Activated CD4-positive, alpha-beta T cell treated with anti-CD3 and anti-CD28 coated beads, Interleukin-2, amount 10 ng/mL, durations not matched to agents 7 days and 5 days (primary cell): ENCODE data around the gene EYS. TPM values are rescaled to one million over a fixed set of nuclear protein-coding genes. Genes with fewer than 3 reads are reported as not detected.

Source experiments
- CTCF ChIA-PET: fragments of 350-600 bp; sonication (Branson Sonifier 250); formaldehyde crosslinking; loops from one replicate; lab custom pipeline; 2021; ENCODE audit warnings: antibody characterized with exemption; lab: Charles Lee
- POLR2A ChIA-PET: fragments of 350-600 bp; sonication (Branson Sonifier 250); formaldehyde crosslinking; loops from one replicate; lab custom pipeline; 2021; ENCODE audit warnings: antibody characterized with exemption; lab: Charles Lee
- DNase-seq: peaks from one replicate; pipeline ENCODE4 v3.0.0-alpha.2; 2020
- H3K27ac Mint-ChIP-seq: one replicate; pipeline ENCODE4 v1.8.0; 2021; ENCODE audit warnings: mild to moderate bottlenecking, moderate library complexity, mixed read lengths
- H3K27me3 Mint-ChIP-seq: one replicate; pipeline ENCODE4 v1.8.0; 2021; ENCODE audit warnings: mixed read lengths
- H3K36me3 Mint-ChIP-seq: one replicate; pipeline ENCODE4 v1.8.0; 2021; ENCODE audit warnings: low read depth, mixed read lengths
- H3K4me1 Mint-ChIP-seq: one replicate; pipeline ENCODE4 v1.8.0; 2021; ENCODE audit warnings: mixed read lengths
- H3K4me3 Mint-ChIP-seq: one replicate; pipeline ENCODE4 v1.8.0; 2021; ENCODE audit warnings: mild to moderate bottlenecking, moderate library complexity, mixed read lengths
- H3K9me3 Mint-ChIP-seq: one replicate; pipeline ENCODE4 v1.8.0; 2021; ENCODE audit warnings: mixed read lengths
- total RNA-seq, 2 experiments: library from RNA; stranded (reverse); gene quantifications; one replicate each; pipeline ENCODE4 v1.2.3, GENCODE V29; 2021

EYS gene
- total RNA-seq, 2 experiments from 2014 or later: not detected

- H3K27ac Mint-ChIP-seq: no peak overlapping the region
These were observed 1436.9 kb downstream of the EYS start for GRCh38 chr6:64270083-64270482.

DNA sequence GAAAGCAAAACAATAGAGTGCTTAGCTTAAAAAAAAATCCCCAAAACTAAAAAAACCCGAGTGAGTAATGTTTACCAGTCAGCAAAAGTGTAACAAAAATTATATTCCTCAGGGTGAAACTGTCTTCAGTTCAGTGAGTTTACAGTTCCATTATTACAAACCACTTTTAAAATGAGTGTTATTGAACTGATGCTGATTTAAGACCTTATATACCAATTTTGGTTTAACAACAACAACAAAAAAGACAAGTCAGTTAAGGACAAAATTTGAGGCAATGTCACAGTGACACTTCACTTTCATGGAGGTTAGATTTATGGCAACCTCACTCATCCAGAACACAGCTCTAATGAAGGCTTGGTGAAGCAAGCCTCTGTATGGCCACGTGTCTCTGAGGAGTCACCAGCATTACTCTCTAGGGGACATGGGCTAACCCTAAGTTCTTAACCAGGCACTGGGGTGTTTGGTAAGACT is 1440.6 kb downstream of the EYS start:
- no peaks in the 10 kb centered on the region for H3K27me3 Mint-ChIP-seq
- no peak for DNase-seq
- H3K4me1 Mint-ChIP-seq: peaks cover 2% of the 10 kb centered on the region
- POLR2A ChIA-PET: no interaction called here
- CTCF ChIA-PET: no interaction called here
- no peaks in the 10 kb centered on the region for H3K36me3 Mint-ChIP-seq
- no peak overlapping the region for H3K27ac Mint-ChIP-seq
- H3K9me3 Mint-ChIP-seq: no peaks in the 10 kb centered on the region
- H3K4me3 Mint-ChIP-seq: no peak overlapping the region

More at GRCh38 chr6:64270083-64270482, 1436.9 kb downstream of the EYS start:
- H3K4me1 Mint-ChIP-seq: no peaks in the 10 kb centered on the region
- H3K36me3 Mint-ChIP-seq: no peaks in the 10 kb centered on the region
- H3K4me3 Mint-ChIP-seq: no peak overlapping the region
- H3K9me3 Mint-ChIP-seq: no peaks in the 10 kb centered on the region
- no peak for DNase-seq
- CTCF ChIA-PET: no interaction called here
- H3K27me3 Mint-ChIP-seq: no peaks in the 10 kb centered on the region
- POLR2A ChIA-PET: no interaction called here

DNA sequence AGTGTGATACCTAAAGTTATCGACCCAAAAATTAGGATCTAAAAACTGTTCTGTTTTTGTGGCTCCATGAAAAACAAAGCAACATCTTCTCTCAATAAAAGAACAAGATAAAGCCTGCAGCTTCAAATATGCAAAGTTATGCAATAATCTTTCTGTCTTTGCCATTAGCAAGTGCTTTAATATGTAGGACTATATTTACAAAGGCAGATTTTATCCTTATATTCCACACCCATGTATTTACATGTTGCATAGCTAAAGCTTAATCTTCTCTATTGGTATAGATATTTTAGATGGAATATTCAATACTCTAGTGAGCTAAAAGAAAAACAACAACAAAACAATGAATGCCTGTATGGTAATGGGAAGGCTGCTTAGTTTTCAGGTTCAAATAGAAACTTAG is 1443.2 kb downstream of the EYS start:
- H3K27me3 Mint-ChIP-seq: no peaks in the 10 kb centered on the region
- ChIA-PET CTCF (interaction anchor here (0.6 kb wide), 1 partner anchor 811 kb away, joined by 4 read pairs; no protein-coding TSS in a partner anchor), POLR2A (no interaction called here)
- no peak for DNase-seq
- H3K4me3 Mint-ChIP-seq: no peak overlapping the region
- no peaks in the 10 kb centered on the region for H3K9me3 Mint-ChIP-seq
- H3K36me3 Mint-ChIP-seq: no peaks in the 10 kb centered on the region
- H3K27ac Mint-ChIP-seq: no peak overlapping the region
- H3K4me1 Mint-ChIP-seq: peaks cover 2% of the 10 kb centered on the region

GRCh38 chr6:64259372-64259771 is 1447.7 kb downstream of the EYS start:
- peaks cover 2% of the 10 kb centered on the region for H3K4me1 Mint-ChIP-seq
- H3K4me3 Mint-ChIP-seq: no peak overlapping the region
- ChIA-PET POLR2A (no interaction called here), CTCF (no interaction called here)
- no peaks in the 10 kb centered on the region for H3K27me3 Mint-ChIP-seq
- DNase-seq: no peak
- no peaks in the 10 kb centered on the region for H3K36me3 Mint-ChIP-seq
- no peaks in the 10 kb centered on the region for H3K9me3 Mint-ChIP-seq
- H3K27ac Mint-ChIP-seq: no peak overlapping the region

DNA sequence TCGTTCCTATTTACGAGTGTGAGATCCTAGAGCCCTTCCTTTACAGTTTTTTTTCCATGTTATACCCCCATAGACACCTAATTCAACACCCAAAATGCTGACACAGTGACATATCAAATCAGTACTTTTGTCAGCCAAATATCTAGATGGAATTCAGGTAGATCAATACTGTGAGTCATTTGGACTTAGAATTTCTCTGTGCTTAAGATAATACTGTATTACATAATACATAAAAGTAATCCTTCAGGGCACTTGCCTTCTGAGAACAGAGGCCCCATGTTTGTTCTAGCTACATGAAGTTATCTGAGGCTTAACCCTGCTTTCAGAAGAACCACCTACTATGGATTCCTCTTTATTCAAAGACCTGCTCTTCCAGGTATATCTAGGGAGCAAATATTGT is 1448.3 kb downstream of the EYS start:
- CTCF ChIA-PET: no interaction called here
- H3K4me3 Mint-ChIP-seq: no peak overlapping the region

GRCh38 chr6:64258302-64258701 is 1448.7 kb downstream of the EYS start:
- no peaks in the 10 kb centered on the region for H3K27me3 Mint-ChIP-seq
- ChIA-PET CTCF (no interaction called here), POLR2A (no interaction called here)
- peaks cover 2% of the 10 kb centered on the region for H3K4me1 Mint-ChIP-seq
- no peaks in the 10 kb centered on the region for H3K36me3 Mint-ChIP-seq
- no peak overlapping the region for H3K27ac Mint-ChIP-seq
- H3K9me3 Mint-ChIP-seq: no peaks in the 10 kb centered on the region
- no peak for DNase-seq
- H3K4me3 Mint-ChIP-seq: no peak overlapping the region

More for the DNA sequence above, 1448.3 kb downstream of the EYS start:
- Mint-ChIP-seq H3K27ac (no peak overlapping the region), H3K4me1 (peaks cover 2% of the 10 kb centered on the region), H3K27me3 (no peaks in the 10 kb centered on the region), H3K36me3 (no peaks in the 10 kb centered on the region), H3K9me3 (no peaks in the 10 kb centered on the region)
- POLR2A ChIA-PET: no interaction called here
- no peak for DNase-seq

- Mint-ChIP-seq H3K36me3 (no peaks in the 10 kb centered on the region), H3K27ac (no peak overlapping the region), H3K27me3 (no peaks in the 10 kb centered on the region), H3K4me1 (no peaks in the 10 kb centered on the region), H3K4me3 (no peak overlapping the region), H3K9me3 (no peaks in the 10 kb centered on the region)
- ChIA-PET POLR2A (no interaction called here), CTCF (no interaction called here)
- no peak for DNase-seq
These were observed 1449.4 kb downstream of the EYS start for GRCh38 chr6:64257586-64257985.

- no peak for DNase-seq
- ChIA-PET POLR2A (no interaction called here), CTCF (no interaction called here)
- Mint-ChIP-seq H3K27me3 (no peaks in the 10 kb centered on the region), H3K27ac (no peak overlapping the region), H3K4me1 (no peaks in the 10 kb centered on the region), H3K4me3 (no peak overlapping the region), H3K9me3 (no peaks in the 10 kb centered on the region), H3K36me3 (no peaks in the 10 kb centered on the region)
These were observed 1450.5 kb downstream of the EYS start for GRCh38 chr6:64256483-64256882.

DNA sequence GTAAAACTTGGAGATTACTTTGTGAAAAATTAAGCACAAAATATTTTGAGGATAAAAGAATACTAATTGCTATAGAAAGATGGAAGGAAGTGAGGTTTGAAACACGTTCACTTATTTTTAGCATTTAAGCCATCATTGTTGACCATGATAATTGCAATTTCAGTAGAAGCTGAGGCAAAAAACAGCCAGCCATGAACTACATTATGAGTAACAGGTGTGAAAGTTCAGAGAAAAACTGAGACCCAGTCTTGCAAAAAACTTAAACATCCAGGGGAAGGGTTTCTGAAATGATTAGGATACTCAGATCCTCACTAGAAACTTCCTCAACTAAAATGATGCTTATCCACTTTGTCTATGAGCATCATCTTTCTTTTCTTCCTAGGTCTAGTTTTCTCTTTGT is 1452.0 kb downstream of the EYS start:
- Mint-ChIP-seq H3K4me3 (no peak overlapping the region), H3K9me3 (no peaks in the 10 kb centered on the region), H3K27ac (no peak overlapping the region), H3K27me3 (no peaks in the 10 kb centered on the region), H3K4me1 (no peaks in the 10 kb centered on the region), H3K36me3 (no peaks in the 10 kb centered on the region)
- CTCF ChIA-PET: no interaction called here
- POLR2A ChIA-PET: no interaction called here
- DNase-seq: no peak

- Mint-ChIP-seq H3K27ac (no peak overlapping the region), H3K9me3 (no peaks in the 10 kb centered on the region), H3K36me3 (no peaks in the 10 kb centered on the region), H3K4me3 (no peak overlapping the region), H3K4me1 (no peaks in the 10 kb centered on the region), H3K27me3 (no peaks in the 10 kb centered on the region)
- no peak for DNase-seq
- POLR2A ChIA-PET: no interaction called here
- CTCF ChIA-PET: no interaction called here
These were observed 1452.5 kb downstream of the EYS start for GRCh38 chr6:64254558-64254957.

DNA sequence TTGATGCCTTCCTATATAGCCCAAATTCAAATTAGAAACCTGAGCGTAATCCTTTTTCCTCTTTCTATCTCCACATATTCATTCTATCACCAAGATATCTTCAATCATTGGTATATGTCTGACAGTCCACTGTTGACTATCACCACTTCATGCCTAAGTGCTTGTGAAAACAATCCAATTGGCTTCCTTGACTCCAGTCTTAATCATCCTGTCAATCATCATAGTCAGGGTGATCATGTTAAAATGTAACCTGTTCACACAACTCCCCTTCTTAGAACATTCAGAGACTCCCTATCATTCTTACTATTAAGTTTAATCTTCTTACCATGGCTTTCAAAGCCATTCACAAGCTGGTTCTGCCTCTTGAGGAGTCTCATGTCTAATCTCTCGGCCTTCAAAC is 1454.8 kb downstream of the EYS start:
- Mint-ChIP-seq H3K27ac (no peak overlapping the region), H3K27me3 (no peaks in the 10 kb centered on the region), H3K9me3 (no peaks in the 10 kb centered on the region), H3K4me3 (no peak overlapping the region), H3K36me3 (no peaks in the 10 kb centered on the region), H3K4me1 (no peaks in the 10 kb centered on the region)
- DNase-seq: no peak
- CTCF ChIA-PET: interaction anchor here (0.6 kb wide), 1 partner anchor 1035 kb away, joined by 4 read pairs; no protein-coding TSS in a partner anchor
- POLR2A ChIA-PET: no interaction called here

DNA sequence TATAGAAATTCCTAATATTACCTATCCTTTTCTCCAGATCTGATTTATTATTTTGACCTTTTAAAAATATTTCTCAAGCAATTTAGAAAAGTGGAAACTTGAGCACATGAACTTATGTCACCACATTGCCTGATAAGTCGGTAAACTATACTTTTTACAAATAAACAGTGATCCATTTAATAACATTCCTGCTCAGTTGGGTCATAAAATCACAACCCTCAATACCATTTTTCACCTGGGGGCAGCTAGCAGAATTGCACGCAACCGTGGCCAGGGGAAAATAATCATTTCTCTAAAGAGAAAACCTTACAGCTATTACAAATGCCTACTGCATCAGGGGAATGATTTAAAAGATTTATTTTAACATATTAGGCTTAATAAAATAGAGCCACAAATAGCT is 1456.9 kb downstream of the EYS start:
- Mint-ChIP-seq H3K4me3 (no peak overlapping the region), H3K9me3 (peaks cover 3% of the 10 kb centered on the region), H3K36me3 (no peaks in the 10 kb centered on the region), H3K4me1 (no peaks in the 10 kb centered on the region), H3K27ac (no peak overlapping the region), H3K27me3 (no peaks in the 10 kb centered on the region)
- DNase-seq: no peak
- ChIA-PET POLR2A (no interaction called here), CTCF (interaction anchor here (1.4 kb wide), 1 partner anchor 33 kb away, joined by 3 read pairs; no protein-coding TSS in a partner anchor)

GRCh38 chr6:64249115-64249514 is 1457.9 kb downstream of the EYS start:
- no peak overlapping the region for H3K27ac Mint-ChIP-seq
- CTCF ChIA-PET: no interaction called here
- H3K9me3 Mint-ChIP-seq: peaks cover 3% of the 10 kb centered on the region
- no peak for DNase-seq
- H3K4me1 Mint-ChIP-seq: no peaks in the 10 kb centered on the region
- POLR2A ChIA-PET: no interaction called here
- no peaks in the 10 kb centered on the region for H3K27me3 Mint-ChIP-seq
- H3K36me3 Mint-ChIP-seq: no peaks in the 10 kb centered on the region
- H3K4me3 Mint-ChIP-seq: no peak overlapping the region

- H3K9me3 Mint-ChIP-seq: peaks cover 11% of the 10 kb centered on the region
- no peaks in the 10 kb centered on the region for H3K4me1 Mint-ChIP-seq
- ChIA-PET POLR2A (no interaction called here), CTCF (no interaction called here)
- H3K4me3 Mint-ChIP-seq: no peak overlapping the region
- no peaks in the 10 kb centered on the region for H3K36me3 Mint-ChIP-seq
- H3K27ac Mint-ChIP-seq: no peak overlapping the region
- no peaks in the 10 kb centered on the region for H3K27me3 Mint-ChIP-seq
- DNase-seq: no peak
These were observed 1463.4 kb downstream of the EYS start for GRCh38 chr6:64243618-64244017.
